ENCODE results near the gene TIMM13.

Gene TIMM13

DNA sequence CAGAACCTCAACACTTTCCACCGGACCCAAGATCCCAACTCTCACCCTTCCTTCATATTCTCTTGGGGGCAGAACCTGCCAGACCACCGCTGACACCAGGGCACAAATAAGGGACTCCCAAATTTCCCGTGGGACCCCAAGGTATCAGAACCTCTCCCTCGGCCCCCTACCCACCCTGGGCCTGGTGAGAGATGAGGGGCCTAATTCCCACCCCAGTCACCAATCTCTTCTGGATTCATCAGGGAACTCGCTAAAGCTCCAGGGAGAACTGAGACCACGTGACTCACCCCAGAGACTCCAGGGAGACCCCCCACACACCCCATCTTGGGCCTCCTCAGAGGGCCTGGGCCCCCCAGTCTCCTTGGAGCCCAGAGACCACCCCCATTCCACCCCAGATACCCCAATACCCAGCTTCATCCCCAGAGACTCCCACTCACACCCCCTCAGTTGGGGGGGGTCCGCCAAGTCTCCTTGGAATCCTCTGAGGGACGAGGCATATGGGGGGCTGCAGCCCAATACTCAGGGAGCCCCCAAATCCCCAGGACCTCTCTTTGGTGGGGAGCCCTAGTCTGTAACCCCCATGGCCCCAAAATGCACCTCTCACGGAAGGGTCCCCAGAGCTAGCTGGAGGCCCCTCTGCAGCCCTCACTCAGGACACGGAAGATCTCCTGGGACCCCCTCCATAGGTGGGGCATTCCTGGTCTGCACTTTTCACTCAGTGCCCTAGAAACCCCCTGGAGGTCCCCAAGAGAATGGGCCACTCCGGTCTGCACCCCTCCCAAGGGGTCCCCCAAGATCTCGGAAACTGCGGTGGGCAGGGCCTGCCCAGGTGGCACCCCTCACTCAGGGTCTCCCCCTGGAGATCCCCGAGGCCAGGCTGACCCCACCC is 27.8 kb upstream of the TIMM13 start:
- DNase-seq (ENCODE audit: low spot score) = no peak

DNA sequence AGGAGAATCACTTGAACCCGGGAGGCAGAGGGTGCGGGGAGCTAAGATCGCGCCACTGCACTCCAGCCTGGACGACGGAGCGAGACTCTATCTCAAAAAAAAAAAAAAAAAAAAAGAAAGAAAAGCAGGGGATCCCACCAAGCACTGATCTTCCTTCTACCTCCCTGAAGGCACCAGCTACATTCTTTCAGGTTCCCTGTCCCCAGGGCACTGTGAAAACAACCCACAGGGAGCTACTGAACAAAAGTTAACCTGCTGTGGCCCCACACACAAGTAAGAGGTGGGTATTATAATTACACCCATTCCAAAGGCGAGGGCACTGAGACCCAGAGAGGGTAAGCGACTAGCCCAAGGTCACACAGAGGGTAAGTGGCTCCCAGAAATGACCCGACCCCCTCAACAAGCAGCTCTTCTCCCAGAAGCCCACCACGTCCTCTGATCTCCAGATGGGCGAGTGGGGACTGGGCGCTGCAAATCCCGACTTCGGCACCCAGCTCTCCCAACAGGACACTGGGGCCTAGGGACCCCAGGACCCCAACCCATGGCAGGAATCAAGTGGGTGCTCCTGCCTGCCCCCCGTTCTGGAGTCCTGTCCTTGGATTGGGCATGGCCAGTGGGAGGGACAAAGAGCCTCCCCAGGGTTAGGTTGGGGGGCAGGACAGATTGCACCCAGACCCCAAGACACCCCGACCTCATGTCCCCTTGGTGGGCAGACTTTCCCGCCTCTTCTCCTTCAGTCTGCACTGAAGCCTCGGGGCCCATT is 27.0 kb upstream of the TIMM13 start:
- DNase-seq (ENCODE audit: low spot score) = no peak

DNA sequence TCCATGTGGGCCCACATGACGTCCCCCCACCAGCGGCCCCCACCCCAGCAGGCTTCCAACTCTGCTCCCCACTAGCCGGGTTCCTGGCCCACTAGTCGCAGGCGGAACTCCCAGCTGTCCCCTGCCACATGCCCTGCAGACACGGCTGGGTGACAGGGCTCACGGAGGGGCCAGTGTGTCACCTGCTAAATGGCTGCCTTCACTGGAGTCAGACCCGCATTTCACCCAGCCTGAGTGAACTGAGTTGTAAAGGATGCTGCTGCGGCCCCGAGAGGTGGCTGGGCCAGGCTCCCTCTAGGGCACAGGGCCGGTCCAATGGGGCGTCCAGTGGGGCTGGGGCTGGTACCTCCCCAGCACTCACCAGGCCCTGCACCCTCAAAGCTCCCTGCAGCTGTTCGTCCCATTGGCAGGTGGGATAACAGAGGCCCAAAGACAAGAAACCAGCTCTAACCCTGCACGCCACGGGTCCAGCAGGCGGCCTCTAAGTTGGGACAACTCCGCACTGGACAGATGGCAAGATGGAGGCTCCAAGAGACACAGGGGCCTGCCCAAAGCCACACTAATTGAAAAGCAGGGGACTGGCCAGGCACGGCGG is 26.1 kb upstream of the TIMM13 start:
- DNase-seq (ENCODE audit: low spot score) = no peak

DNA sequence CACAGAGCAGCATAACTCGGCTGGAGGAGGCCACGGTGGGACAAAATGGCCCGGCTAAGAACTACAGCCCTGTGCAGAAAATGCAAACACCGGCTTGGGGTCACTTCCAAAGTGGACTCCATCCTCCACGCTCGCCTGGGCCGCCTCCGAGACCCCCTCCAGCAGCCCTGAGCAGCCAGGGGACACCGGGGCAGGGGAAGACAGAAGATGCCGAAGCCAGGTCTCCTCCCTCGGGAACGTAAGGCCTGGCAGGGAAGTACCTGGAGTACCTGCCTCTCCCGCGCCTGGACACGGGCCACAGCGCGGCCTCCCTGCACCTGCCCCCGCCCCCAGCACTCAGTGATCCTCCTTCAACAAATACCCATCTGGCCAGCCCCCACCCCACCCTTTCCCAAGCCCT is 24.4 kb upstream of the TIMM13 start:
- DNase-seq (ENCODE audit: low spot score) = no peak

DNA sequence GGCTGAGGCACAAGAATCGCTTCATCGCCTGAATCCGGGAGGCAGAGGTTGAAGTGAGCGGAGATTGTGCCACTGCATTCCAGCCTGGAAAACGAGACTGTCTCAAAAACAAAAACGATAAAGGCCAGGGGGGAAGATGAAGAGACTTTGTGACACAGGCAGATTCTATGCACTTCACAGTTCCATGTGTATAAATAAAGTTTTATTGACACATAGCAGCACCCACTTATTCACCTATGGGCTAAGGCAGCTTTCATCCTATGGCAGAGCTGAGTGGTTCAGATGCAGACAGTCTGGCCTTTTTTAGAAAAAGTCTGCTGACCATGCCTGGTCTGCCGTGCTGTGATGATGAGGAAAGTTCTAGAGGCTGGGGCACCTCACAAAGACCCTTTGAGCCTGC is 23.8 kb upstream of the TIMM13 start:
- DNase-seq (ENCODE audit: low spot score) = no peak

DNA sequence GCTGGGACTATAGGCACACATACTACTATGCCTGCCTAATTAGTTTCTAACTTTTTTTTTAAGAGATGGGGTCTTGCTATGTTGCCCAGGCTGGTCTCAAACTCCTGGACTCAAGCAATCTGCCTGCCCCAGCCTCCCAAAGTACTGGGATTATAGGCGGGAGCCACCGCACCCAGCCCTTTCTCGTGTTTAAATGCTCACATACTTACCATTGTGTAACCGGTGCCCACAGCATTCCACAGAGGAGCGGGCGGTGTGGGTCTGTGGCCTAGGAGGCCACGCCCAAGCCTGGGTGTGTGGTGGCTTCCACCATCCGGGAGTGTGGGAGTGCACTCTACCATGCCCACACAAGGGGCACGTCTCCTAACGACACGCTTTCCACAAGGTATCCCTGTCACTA is 21.6 kb upstream of the TIMM13 start:
- DNase-seq (ENCODE audit: low spot score) = no peak

DNA sequence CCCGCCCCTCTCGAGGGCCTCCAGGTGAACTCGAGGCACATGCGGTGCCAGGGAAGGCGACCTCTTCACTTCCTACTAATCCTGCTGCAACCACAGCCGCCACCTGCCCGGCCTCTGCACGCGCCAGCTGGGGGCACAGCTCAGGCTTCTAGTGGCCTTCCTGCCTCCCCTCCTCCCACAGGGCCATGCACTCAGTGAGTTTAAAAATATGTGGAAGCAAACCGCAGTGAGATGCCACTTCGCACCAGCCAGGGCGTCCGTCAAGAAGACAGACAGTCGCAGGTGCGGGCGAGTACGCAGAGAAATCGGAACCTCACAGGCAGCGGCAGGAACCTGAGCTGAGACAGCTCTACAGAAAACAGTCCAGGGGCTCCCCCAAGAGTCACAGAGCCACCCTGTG is 19.0 kb upstream of the TIMM13 start:
- DNase-seq (ENCODE audit: low spot score) = no peak

DNA sequence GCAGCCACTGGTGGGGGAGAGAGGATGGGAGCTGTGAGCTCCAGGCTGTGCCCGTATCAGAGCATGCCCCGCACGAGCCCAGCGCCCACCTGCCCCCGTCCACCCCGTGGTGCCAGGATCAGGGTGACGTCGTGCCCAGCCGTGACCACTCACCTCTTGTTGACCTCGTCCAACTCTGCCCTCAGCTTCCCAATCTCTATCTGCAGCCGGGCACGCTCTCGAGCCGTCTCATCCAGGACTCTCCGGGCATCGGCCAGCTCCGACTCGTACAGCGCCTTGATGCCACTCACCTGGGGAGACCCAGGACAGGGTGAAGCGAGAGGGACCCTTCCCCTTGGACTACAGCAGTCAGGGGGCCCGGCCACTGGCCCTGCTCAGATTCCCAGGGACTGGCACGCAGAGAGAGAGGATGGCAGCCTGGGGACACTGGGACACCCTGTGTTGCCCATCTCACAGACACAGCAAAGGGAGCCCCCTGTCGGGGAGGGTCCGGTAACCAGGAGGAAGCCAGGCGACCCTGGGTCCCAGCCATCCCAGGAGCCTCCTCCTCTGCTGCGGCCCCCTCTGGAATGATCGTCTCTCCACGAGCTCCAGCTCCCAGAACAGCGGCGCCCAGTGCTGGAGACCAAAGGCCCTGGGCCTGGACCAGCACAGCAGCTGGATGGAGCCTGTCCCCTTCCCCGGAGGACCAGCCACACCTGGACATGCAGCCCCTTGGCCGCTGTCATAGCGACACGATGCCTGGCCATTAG is 17.0 kb upstream of the TIMM13 start:
- DNase-seq (ENCODE audit: low spot score) = no peak

DNA sequence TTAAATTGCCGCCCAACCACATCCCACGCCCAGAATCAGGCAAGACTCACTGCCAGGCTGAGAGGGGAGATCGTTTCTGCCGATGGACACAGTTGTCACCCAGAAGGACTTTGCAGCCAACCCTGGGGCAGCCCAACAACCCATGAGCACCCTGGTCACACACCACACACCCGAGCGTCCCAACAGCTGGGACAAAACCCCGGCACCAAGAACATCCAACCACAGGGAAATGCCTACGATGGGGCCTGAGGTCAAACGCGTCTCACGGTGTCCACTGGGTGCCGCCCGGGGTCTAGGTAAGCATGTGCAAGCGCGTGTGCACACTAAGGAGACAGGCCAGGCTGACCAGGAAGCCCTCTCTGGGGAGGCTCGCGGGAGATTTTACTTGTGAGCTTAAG is 16.4 kb upstream of the TIMM13 start:
- no peak for DNase-seq (ENCODE audit: low spot score)

DNA sequence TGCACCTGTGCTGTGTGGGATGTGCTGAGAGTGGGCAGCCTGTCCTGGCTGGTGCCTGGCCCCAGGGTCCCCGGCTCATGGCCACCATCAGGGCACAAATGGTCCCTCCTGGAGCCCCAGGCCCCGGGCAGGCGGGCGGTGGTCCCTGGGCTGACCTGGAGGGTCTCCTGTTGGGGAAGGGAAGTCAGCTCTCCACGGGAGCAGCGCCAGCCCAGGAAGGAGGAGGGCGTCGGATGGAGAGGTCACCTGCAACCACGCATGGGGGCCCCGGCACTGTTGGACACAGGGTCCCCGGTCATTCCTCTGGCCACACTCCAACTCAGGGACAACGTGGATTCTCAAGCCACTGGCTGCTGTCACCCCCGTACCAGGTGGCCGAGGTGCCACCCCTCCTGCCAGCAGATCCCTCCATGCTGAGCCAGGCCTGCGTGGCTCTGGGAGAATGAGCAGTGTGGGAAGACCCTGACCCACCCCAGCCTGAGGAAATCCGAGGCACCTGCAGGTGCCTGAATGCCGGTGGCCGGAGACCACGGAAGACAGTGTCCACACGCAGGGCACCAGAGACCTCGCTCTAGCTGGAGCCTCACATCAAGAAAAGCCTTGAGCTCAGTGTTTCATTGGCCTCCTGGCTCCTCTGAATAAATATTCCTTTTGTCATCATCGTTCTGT is 15.9 kb upstream of the TIMM13 start:
- no peak for DNase-seq (ENCODE audit: low spot score)

DNA sequence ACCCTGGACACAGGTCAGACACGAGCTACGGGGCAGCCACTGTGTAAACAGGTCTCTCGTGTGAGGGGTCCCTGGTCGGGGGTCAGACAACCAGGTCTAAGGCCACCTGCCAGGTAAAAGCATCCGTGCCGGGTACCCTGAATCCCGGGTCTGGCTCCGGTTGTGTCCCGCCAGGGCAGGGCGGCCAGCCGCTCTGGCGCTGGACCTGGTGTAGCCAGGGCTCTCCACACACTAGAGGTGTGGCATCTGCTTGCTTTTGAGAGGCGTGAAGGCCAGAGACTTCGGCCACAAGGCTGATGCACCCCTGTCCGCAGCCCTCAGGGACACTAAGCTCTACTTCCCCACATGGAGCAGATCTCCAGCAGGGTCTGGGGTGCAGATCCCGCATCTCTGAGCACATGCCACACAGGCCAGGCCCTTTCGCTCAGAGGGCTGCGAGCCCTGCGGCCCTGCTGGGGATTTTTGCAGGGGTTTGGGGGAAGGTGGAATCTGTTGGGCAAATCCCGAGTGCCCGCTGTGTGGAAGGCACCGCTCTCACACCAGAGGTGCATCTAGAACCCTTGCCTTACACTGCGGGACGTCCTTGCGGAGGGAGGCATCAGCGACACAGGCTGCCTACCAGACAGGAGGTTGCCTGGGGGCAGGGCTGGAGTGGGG is 13.8 kb upstream of the TIMM13 start:
- DNase-seq (ENCODE audit: low spot score) = no peak

DNA sequence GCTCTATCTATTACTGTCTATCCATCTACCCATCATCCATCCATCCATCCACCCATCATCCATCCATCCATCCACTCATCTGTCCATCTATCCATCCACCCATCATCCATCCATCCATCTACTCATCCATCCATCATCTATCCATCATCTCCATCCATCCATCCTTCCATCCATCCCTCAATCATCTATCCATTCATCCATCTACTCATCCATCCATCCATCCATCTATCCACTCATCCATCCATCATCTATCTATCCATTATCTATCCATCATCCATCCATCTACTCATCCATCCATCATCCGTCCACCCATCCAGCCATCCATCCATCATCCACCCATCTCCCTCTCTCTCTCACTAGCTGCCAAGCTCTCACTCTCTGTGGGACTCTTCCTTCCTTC is 13.1 kb upstream of the TIMM13 start:
- DNase-seq (ENCODE audit: low spot score) = no peak

DNA sequence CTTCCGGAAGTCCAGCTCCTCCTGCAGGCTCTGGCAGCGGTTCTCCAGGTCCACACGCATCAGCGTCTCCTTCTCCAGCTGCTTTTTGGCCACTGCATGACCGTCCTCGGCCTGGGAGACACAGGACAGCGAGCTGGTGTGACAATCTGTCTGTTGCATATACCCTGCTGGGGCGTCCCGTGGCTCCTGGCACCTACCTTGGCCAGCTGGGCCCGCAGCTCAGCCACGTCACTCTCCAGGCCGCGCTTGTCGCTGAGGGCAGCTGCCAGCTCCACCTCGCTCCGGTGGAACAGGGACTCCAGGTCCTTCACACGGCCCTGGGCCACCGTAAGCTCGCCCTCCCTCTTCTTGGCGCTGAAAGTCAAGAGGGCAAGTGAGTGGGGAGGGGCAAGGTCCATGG is 10.8 kb upstream of the TIMM13 start:
- DNase-seq (ENCODE audit: low spot score) = no peak

DNA sequence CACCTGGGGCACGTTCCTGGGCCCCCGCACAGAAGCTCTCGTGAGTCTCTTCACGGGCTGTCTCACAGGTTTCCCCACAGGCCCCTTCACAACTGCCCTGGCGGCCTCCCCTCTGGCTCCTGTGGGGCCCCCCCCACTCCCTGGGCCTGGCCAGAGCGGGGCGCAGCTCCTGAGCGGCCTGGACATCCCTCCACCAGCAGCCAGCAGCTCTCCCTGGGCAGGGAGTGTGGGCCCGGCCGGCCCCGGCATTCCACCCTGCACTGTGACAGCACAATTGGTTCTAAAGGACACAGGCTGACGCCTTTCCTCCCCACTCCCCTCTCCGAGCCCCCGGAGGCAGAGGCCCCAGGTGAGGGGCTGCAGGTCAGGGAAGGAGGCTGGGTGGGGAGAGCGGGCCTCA is 9.5 kb upstream of the TIMM13 start:
- DNase-seq (ENCODE audit: low spot score) = no peak

DNA sequence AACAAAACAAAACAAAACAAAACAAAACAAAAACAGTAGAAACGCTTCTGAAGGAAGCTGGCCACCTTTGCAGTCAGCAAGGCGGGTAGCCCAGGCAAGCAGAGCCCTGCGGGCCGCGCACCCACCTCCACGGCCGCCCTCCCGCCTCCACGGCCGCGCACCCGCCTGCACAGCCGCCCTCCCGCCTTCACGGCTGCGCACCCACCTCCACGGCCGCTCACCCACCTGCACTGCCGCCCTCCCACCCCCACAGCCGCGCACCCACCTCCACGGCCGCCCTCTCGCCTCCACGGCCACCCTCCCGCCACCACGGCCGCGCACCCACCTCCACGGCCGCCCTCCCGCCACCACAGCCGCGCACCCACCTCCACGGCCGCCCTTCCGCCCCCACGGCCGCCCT is 9.0 kb upstream of the TIMM13 start:
- no peak for DNase-seq (ENCODE audit: low spot score)

DNA sequence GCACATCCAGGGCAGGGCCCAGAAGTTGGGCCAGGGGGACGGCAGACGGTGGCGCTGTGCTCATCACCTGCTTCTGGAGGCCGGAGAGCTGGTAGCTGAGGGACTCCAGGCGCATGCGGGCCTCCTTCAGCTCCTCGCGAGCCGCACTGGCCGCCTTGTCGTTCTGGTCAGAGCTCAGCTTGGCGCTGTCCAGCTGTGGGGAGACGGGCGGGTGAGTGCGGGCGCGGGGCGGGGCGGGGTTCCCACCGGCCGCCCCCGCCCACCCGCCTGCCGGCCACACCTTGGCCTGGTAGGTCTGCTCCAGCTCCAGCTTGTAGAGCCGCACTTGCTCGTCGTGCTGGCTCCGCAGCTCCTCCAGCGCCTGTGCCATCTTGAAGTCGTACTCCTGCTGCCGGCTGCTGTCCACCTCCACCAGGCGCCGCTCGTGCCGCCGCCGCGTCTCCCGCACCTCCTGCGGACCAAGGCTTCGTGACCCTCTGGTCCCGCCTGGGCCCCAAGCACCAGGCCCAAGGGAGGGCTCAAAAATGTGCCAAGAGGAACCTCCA is 7.4 kb upstream of the TIMM13 start:
- no peak for DNase-seq (ENCODE audit: low spot score)

DNA sequence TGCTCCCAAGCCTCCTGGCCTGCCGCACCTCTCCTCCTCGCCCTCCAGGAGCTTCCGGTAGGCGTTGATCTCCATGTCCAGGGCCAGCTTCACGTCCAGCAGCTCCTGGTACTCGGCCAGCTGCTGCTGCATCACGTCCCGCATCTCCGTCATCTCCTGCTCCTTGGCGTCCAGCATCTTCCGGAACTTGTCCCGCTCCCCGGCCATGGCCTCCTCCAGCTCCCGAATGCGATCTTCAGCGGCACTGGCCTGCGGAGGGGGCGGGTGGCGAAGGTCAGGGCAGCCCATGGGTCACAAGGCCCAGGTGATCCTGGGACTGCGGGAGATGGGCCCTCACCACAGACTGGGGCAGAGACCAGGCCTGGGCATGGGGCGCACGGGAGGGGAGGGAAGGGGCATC is 6.9 kb upstream of the TIMM13 start:
- DNase-seq (ENCODE audit: low spot score) = no peak

DNA sequence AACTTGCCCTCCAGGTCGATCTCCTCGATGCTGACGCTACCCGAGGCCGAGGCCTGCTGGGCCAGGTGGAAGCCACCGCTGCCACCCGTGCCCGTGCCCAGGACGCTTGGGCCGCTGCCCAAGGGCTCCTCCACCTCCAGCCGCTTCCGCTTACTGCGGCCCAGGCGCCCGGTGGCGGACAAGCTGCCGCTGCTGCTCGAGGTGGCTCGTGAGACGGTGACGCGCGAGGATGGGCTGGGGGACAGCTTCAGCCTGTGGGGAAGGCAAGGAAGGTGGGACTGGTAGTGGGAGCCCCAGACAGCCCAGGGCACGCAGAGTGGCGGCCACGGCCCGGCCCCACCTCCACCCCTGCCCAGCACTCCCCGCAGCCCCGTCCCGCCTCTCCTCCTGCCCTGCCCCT is 6.5 kb upstream of the TIMM13 start:
- no peak for DNase-seq (ENCODE audit: low spot score)

DNA sequence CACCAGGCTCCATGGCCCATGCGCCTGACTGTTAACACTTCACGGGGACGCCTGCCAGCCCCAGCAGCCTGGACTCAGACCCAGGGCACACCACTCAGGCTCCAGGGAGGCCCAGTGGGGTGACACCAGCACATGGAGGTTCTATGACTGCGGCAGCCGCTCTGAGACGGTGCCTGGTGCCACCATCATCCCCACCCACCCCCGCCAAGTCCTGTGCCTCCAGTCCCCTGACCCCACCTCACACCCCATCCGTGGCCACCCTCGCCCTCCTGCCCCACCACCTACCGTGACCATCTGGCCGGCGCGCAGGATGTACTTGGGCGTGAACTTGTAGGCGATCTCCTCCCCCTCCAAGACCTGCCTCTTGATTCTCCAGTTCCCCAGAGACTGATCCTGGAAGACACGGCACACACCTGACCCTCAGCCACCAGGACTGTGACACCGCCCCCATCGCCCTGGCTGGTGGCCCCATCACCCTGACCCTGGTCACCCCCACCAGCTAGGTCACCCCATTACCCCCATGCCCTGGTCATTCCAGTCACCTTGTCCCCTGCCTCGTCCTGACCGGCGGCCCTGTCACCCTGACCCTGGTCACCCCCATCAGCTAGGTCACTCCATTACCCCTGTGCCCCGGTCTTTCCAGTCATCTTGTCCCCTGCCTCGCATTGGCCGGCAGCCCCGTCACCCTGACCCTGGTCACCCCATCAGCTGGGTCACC is 4.9 kb upstream of the TIMM13 start:
- DNase-seq (ENCODE audit: low spot score) = no peak

DNA sequence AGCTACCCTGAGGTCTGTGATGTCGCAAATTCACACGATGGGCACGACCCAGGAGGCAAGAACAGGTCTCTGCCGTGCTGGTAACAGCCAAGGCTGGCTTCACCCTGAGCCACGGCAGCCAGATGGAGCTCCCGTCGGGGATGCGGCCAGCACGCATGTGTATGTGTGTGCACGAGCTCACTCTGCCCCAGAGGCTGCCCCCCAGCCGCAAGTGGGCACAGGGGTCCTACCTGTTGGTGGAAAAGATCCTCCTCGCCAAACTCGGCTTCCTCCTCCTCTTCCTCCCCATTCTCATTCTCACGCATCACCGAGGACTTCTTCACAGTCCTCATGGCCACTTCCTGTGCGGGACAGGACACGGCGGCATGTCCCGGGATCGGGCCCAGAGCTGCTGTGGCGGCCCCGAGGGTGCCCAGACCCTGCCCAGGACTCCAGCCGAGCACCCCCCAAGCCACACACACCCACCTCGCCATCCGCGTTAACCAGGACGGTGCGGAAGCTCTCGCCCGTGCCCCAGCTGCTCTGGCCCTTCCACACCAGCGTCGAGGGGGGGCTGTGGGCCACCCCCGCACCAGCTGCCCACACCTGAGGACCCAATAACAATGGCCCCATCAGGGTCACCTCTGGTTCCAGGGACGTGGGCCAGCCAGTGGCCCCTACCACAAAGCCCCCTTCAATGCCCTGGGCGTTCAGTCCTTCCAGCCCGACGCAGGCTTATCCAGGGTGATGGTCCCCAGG is 4.1 kb upstream of the TIMM13 start:
- no peak for DNase-seq (ENCODE audit: low spot score)
